Right renal cortex interstitium (tissue), 3 donors: ENCODE results near the gene ACMSD. TPM values are rescaled to one million over a fixed set of nuclear protein-coding genes. Genes with fewer than 3 reads are reported as not detected.
A peak's percentile ranks its signal among the peaks of the same experiment; 100 is the strongest.
"Not testable (repeated sequence)": the region's sequence is repeated elsewhere in the genome, so short reads cannot be mapped to it uniquely, and the experiment has no call there.

ENCODE experiments used
- DNase-seq, 3 donors: peaks; one replicate each; pipeline ENCODE4 v3.0.0-alpha.2; 2013; ENCODE audit warnings: low read depth in 3 of 3, low spot score in 2 of 3
- polyA plus RNA-seq, 3 donors: library from polyadenylated mRNA; unstranded; fragments of 120-200 nt; gene quantifications; one replicate each; pipeline ENCODE4 v1.2.1, GENCODE V29; 2013; ENCODE audit not compliant: insufficient read length in 3 of 3

Gene ACMSD
- polyA plus RNA-seq, 3 donors, result 43.0 to 50.2 (median 49.3) TPM

DNA sequence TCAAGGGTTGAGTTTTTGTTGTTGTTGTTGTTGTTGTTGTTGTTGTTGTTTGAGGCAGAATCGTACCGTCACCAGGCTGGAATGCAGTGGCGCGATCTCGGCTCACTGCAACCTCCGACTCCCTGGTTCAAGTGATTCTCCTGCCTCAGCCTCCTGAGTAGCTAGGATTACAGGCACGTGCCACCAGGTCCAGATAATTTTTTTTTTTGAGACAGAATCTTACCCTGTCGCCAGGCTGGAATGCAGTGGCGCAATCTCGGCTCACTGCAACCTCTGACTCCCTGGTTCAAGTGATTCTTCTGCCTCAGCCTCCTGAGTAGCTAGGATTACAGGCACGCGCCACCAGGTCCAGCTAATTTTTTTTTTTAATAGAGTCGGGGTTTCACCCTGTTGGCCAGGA, 65.3 kb downstream of the ACMSD start:
- DNase-seq, result not testable (repeated sequence)

DNA sequence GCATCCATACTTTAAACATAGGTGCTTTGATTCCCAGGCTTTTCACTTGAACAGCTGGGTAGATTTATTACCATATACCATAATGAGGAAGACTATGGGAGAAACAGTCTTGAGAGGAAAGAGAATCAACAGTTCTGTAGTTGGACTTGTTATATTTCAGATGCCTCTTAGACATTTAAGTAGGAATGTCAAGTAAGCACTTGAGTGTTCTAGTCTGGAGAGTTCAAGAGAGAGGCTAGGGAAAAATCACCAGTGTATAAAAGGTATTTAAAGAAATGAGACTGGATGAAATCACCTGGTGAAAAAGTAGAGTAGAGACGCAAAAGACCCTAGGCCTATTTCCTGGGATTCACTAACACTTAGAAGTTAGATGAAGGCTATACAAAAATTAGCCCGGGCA, 66.8 kb downstream of the ACMSD start:
- no peak for DNase-seq

DNA sequence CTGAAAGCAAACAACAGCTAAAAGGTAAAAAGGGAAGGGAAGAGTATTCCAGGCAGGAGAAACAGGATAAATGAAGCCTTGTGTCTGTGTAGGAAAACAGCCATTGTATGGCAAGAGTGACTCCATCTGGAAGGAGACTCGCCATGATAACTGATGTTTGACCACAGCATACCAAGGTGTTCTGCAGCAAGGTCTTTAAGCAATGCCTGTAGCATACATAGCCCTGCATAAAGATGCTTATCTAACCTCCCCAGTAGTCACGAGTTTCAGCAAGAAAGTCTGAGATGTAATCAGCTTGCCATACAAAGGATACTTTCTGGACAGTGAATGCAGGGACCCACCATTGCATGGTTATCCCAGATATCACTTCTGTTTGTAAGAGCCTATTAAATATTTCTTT, 68.3 kb downstream of the ACMSD start:
- no peak for DNase-seq

DNA sequence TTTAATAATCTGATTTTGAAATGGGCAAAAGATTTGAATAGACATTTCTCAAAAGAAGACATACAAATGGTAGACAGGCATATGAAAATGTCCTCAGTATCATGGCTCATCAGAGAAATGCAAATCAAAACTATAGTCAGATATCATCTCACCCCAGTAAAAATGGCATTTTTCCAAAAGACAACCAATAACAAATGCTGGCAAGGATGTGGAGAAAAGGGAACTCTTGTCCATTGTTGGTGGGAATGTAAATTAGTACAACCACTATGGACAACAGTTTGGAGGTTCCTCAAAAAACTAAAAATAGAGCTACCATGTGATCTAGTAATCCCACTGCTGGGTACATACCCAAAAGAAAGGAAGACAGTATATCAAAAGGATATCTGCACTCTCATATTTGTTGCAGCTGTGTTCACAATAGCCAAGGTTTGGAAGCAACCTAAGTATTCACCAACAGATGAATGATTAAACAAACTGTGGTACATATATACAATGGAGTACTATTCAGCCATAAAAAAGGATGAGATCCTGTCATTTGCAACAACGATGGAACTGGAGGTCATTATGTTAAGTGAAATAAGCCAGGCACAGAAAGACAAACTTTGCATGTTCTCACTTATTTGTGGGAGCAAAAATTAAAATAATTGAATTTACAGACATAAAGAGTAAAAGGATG, 69.2 kb downstream of the ACMSD start:
- not testable (repeated sequence) for DNase-seq

DNA sequence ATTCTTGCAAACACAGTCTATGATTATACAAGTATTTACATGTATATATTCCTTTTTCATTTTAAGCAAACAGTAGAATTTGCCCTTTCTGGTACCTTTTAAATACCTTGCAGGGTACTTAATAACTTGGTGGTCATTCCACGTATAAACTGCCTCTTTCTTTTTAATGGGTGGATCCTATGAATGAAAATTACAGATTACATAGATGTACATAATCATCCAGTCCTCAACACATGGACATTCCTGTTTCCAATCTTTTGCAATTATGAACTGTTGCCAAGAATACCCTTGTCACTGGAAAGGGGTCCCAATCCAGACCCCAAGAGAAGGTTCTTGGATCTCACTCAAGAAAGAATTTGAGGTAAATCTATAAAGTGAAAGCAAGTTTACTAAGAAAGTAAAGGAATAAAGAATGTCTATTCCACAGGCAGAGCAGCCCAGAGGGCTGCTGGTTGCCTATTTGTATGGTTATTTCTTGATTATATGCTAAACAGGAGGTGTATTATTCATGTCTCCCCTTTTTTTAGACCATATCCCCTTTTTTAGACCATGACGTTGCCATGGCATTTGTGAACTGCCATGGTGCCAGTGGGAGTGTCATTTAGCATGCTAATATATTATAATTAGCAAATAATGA, 72.5 kb downstream of the ACMSD start:
- no peak for DNase-seq

DNA sequence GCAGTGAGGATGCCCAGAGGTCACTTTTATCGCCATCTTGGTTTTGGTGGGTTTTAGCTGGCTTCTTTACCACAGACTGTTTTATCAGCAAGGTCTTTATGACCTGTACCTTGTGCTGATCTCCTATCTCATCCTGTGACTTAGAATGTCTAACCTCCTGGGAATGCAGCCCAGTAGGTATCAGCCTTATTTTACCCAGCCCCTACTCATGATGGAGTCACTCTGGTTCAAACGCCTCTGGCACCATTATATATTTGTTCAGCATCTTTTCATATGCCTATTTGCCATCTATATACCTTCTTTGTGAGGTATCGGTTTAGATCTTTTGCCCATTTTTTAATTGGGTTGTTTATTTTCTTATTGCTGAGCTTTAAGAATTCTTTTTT, 73.0 kb downstream of the ACMSD start:
- DNase-seq, result no peak

DNA sequence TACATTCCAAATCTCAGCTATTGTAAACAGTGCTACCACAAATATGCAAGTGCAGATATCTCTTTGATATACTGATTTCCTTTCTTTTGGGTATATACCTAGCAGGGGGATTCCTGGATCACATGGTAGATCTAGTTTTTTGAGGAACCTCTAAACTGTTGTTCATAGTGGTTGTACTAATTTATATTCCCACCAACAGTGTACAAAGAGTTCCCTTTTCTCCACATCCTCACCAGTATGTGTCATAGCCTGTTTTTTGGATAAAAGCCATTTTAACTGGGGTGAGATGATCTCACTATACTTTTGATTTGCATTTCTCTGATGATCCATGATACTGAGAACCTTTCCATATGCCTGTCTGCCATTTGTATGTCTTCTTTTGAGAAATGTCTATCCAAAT, 73.9 kb downstream of the ACMSD start:
- DNase-seq, result no peak

DNA sequence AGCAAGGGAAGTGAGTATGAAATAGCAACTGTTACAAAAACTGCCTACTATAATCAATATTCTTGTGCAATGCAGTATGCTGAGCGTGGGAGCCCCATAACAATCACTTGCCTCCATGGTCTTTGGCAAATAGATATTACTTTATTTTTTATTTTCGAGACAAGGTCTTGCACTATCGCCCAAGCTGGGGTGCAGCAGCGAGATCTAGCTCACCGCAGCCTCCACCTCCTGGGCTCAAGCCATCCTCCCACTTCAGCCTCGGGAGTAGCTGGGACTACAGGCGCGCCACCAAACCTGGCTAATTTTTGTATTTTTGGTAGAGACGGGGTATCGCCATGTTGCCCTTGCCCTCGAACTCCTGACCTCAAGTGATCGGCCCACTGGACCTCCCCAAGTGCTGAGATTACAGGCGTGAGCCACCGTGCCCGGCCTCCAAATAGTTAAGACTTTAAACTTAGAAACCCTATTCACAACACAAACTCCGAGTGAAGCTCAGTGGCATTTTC, 79.0 kb downstream of the ACMSD start:
- DNase-seq, result peak in 1 of 3 donors; percentile 29

DNA sequence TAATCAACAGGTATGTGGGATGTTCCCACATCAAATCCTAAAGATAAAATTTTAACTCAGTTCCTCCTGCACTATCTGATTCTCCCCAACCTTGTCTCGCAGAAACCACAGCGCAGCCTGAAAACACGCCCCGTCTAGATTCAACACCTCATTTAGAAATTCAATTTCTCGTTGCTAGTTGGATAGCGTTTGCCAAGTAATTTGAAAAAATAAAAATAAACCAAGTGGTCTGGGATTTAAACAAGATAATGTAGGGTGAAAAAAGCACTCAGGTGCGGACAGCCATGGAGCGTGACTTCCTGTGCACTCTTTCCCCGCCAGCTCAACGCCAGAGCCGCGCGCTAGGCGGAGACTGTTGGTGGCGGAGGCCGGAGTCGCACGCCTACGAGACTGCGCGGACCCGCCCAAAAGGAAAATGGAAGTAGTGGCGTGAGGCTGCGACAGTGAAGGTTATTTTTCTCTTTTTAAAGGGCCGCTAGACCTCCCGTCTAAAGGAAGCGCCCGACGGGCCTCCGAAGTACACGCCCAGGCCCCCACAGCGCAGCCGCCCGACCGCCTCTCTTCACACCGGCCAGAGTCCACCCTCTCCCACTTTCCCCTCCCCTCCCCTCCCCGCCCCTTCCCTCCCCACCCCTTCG, 79.6 kb downstream of the ACMSD start:
- peak; percentile 76 to 85 (median 85) for DNase-seq

DNA sequence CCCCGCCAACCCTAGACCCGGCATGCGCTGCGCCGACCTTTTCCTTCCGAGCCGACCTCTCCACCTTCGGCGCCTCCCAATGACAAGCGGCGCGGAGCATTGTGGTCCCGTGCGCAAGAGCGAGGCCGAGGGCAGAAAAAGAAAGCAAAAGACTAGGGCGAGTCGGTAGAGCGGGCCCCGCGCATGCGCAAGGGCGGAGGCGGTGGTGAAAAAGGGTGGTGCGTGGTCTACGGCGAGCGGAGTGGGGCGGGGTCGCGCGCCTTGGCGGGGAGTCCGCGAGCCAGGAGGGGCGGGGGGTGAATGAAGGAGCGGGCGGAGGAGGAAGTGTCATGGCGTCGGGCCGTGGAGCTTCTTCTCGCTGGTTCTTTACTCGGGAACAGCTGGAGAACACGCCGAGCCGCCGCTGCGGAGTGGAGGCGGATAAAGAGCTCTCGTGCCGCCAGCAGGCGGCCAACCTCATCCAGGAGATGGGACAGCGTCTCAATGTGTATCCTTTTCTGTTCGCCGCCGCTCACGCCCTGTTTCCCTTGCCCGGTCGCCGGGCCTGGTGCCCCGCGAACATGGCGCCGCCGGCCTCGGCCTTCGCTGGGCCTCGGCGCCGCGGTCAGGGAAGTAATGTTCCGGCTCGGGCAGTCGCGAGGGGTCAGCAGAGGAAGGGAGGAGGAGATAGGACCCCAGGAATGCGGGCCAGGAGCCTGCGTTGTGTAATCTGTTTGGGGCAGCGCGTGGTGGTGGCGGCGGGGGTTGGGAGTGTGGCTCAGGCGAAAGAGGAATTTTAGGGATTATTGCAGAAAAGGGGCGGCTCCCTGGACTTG, 80.3 kb downstream of the ACMSD start, which contains the start of gene CCNT2:
Gene CCNT2, plus strand, starts transcription at position 297 of the 815 bp plus-strand sequence. Its CDS starts 33 bp downstream, at position 330.
- DNase-seq, result peak; percentile 94 to 96 (median 96)

DNA sequence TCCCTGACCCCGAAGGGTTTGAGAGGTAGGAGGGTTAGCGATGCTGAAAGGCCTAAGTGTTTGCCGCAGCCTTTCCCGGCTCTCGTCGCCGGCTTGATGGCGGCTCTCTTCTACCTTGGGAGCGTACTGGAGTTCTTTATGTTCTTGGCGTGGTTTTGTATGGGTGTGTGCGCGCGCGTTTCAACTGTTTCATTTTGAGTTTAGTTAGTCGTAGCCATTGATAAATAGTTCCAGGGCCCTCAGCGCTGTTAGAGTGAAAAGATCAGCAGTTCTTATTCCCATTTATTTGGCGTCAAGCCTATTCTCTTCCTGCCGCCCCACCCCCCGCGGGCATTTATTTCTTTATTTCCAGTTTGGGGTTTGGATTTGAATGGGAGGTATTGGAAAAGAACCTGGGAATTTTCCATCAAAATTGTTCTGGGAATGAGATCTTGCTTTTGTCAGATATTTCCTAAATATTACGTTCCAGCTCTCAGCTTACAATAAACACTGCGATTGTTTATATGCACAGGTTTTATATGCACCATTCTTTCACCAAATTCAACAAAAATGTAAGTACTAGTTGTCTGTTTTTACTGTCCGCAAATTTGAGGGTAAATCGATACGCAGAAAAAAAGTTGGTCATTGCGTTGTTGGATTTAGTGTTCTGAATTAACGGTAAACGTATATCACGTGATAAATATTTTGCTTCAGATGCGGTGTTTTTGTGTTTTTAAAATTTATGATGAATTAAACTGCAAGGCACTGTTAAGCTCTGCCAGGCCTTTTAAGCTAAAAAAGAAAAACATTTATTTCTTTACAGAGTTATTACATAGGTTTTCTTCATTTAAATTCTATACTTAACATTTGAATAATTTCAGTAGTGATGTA, 81.2 kb downstream of the ACMSD start:
- peak in 2 of 3 donors; percentile 15 to 27 for DNase-seq

DNA sequence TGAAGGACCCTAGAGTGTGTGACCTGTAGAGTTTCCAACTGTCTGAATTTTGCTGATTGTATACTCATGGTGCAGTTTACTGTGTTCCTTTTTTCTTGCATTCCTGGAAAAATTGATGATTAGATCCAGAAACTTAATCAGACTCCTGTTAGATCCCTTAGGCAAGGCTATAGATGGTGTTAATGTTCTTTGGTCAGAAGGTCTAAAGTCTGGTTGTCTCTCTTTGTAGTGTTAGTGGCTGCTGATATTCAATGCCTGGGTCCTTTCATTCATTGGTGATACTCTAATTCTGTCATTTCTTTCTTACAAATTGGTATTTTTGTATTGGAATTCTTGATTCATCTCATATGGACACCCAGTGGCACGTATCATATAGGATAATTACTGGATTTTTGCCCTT, 86.5 kb downstream of the ACMSD start:
- DNase-seq, result no peak

DNA sequence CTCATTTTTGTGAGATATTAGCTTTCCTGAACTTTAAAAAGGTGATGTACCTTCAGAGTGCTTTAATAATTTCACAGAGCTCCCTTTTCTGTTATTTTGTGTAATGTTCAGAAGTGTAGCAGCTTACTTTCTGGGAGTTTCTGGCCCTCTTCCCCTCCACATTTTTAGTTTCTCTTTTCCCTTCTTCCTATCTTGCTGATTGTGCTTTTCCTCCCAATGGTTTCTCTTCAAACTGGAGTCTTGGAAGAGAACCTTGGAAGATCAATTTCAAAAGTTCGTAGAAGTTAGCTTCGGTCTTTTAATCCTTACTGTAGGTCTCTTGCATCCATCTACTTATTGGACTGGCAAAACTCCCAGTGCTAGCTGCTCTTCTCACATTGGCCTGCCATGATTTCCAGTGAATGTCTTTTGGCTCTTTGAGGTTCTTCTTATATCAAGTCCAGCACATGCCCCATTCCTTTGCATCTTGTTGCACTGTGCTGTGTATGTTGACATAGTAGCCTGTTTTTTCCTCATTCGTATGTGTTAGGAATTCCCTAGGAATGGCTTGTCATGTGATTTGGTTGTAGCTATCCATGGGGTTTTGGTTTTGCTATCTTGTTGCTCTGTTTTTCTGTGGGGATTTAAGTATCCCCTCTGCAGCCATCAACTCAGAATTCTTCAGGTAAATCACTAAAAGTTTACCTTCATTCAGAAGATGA, 88.0 kb downstream of the ACMSD start:
- no peak for DNase-seq

DNA sequence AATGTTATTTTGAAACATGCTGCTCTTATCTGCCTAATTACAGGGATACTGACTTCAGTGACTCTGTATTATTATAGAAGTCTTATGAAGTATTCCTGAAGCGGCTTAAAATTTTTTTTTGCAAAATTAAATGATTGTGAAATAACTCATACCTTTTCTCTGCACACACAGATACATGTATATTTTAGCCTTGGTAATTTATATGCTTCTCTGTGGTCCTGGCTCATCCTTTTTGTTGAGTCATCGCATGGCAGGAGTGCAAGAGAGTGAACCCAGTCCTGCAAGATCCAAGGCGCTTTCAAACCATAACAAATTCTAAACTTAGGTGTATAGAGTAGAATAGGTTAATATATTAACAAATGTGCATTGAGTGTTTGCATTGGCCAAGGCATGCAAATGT, 88.8 kb downstream of the ACMSD start:
- no peak for DNase-seq

DNA sequence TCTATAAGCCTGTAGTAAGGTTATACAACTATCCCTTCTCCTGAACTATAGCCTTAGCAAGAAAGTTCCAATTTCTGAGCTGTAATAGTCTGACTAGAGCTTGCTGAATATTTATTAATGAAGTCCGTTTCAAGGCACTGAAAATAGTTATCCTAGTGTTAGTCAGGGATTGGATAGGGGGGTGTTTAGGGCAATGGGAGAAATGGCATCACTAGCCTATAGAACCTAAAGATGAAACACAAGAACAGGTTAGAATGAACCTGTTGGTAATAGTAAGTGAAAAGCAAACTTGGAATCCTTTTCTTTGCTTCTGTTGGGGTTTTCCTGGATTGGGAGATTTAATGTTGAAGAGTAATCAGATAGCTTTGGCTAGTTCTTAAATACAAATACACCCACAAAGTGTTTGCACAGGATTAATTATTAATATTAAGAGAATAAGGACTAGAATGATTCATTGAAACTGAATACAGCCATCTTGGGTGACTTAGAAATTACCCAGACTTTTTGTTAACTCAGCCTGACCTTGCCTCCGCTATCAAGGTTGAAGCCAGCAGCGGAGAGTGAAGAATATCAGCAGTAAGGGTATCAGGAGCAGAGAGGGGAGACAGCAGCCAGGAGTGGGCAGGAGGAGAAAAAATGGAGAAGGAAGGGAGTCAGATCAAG, 94.6 kb downstream of the ACMSD start:
- no peak for DNase-seq

DNA sequence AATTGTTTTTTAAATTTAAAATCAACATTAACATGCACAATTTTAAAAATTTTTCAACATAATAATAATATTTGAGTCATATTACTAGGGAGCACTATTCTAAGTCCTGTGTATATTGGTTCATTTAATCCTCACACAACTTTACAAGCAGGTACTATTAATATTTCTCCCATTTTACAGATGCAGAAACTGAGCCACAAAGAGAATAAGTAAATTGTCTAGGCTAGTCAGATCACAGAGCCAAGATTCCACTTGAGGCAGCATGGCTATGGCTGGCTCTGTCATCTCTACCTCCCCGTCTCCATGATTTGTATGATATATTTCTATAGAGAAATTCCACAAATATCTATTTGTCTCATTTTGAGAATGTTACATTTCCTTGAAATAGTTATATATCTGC, 95.3 kb downstream of the ACMSD start:
- DNase-seq, result no peak

DNA sequence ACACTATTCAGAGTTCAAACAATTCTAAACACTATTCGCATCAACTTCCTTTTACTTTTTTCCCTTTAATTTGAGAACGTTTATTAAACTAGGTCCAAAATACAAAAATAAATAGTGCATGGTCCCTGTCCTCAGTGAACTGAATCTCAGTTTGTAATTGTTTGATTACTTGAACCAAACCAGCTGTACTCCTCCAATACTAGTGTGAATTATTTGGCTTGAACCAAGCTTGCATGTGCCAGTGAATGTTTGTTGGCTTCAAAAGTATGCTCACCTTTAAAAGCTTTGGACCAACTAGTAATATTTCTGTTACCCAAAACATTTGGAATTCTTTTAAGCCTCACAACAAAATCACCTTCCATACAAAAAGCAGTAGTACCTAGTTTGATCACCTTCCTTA, 95.7 kb downstream of the ACMSD start:
- no peak for DNase-seq

DNA sequence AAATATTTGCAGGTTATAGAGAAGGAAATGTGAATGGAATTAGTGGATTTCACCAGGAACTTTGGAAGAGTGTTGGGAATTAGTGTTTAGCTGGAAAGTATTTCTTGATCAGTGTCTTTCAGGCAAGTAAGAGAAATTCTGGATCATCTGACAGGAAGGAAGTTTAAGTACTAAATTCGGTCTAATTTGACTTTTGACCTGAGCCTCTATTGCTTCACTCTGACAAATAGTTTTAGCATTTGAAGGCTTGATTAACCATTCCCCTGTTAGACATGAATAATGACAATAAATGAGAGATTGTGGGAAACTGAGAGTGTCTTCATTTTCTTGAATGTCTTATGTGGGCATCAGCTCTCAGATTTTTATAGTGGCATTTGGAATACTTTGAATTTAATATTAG, 96.2 kb downstream of the ACMSD start:
- DNase-seq, result no peak

DNA sequence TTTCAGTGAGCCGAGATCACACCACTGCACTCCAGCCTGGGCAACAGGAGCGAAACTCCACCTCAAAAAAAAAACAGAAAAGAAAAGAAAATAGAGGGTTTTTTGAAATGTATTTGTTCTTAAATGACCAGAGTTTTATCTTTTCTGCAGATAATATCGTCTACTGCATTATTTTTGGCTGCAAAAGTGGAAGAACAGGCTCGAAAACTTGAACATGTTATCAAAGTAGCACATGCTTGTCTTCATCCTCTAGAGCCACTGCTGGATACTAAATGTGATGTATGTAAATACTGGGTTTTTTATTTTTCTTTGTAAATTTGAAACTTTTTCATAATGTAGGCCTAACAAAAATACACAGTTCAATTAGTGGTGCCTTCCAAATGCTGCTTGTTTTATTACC, 98.3 kb downstream of the ACMSD start:
- DNase-seq, result no peak
